Stimulated activated CD4-positive, alpha-beta T cell treated with anti-CD3 and anti-CD28 coated beads, Interleukin-12 subunit alpha, Interleukin-12 subunit beta, amount 100 ng/mL, for 4 hours (primary cell): ENCODE results near the gene P3H3.

ENCODE experiments used
- DNase-seq: peaks from one replicate; pipeline ENCODE4 v3.0.0-alpha.2; 2020

Gene P3H3, protein sequence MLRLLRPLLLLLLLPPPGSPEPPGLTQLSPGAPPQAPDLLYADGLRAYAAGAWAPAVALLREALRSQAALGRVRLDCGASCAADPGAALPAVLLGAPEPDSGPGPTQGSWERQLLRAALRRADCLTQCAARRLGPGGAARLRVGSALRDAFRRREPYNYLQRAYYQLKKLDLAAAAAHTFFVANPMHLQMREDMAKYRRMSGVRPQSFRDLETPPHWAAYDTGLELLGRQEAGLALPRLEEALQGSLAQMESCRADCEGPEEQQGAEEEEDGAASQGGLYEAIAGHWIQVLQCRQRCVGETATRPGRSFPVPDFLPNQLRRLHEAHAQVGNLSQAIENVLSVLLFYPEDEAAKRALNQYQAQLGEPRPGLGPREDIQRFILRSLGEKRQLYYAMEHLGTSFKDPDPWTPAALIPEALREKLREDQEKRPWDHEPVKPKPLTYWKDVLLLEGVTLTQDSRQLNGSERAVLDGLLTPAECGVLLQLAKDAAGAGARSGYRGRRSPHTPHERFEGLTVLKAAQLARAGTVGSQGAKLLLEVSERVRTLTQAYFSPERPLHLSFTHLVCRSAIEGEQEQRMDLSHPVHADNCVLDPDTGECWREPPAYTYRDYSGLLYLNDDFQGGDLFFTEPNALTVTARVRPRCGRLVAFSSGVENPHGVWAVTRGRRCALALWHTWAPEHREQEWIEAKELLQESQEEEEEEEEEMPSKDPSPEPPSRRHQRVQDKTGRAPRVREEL

GRCh38 chr12:6827982-6828780, at the start of gene P3H3:
TSS of gene P3H3 (plus strand) at chr12:6828407. CDS start at chr12:6828441, 34 bp downstream.
- DNase-seq: no peak

DNA sequence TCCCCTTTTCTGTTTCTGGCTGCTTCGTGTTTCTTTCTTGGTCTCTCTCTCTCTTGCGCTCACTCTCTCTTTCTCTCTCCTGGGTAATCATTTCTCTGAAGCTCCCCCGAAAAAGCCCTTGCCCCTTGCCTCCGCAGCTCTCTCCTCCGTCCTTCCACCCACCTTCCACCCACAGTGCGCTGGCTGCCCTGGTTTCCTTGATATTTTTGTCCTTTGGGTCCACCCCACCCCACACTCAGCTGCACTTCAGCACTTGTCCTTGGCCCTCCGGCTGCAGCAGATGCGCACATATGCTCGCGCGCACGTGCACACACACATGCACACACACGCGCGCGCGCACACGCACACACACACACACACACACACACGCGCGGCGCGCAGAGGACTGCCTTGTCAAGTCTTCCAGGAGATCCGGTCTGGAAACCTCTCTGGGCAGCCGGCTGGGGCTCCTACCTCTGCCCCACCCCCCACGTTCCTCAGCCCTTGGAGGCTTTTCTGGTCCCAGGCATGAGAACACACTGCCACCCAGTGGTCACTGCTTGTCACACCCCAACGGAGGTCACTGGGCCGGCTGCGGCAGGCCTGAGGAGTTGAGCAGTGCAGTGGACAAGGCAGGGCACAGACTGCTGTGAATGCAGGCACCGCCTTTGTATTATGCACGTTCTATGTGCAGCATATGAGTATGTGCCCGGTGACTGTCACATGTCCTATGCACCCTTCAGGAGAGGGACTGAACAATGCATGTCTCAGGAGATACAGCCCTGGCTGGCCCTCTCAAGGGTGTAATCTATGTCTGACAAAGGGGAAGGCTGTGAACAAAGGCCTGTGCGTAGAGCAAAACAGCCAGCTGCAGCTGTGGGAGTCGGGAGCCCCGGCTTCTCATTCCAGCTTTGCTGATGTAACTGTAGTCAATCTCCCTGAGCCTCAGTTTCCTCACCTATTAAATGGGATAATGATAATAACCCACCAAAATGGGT, 49.3 kb upstream of the P3H3 start:
- peak; percentile 87 for DNase-seq

DNA sequence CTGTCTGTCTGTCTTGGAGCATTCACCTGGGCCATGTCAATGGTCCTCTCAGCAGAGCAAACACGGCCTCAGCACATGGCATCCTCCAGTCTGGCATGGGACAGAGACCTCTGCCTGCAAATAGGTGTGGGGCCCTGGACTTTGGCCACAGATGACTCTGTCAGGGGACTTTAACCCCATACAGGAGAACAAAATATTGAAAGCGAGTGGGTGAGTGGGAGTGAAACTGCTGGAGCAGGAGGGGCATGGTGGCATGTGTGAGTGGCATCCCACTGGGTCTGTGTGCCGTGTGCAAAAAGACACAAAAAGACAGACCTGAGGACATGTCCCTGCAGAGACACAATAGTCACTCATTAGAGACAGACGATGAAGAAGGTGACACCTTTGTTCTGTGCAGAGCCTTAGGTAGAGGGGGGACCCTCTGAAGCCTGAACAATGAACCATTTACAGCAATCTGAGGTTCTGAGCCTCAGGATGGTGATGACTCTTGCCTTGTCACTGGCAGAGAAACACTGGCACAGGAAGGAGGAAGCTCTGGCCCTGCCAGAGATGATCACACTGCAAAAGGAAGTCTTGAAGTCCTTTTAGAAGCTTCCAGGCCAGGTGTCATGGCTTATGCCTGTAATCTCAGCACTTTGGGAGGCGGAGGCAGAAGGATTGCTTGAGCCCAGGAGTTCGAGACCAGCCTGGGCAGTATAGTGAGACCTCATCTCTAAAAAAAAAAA, 48.3 kb upstream of the P3H3 start:
- no peak for DNase-seq

- DNase-seq: no peak
Observed at GRCh38 chr12:6780573-6780972, 47.6 kb upstream of the P3H3 start.

- no peak for DNase-seq
Observed at GRCh38 chr12:6782119-6782518, 46.1 kb upstream of the P3H3 start.

GRCh38 chr12:6782850-6783566, 45.2 kb upstream of the P3H3 start:
- no peak for DNase-seq

GRCh38 chr12:6783828-6784227, 44.4 kb upstream of the P3H3 start:
- no peak for DNase-seq

- DNase-seq: no peak
Observed at GRCh38 chr12:6784296-6784695, 43.9 kb upstream of the P3H3 start.

- DNase-seq: no peak
Observed at GRCh38 chr12:6784761-6785160, 43.4 kb upstream of the P3H3 start.

DNA sequence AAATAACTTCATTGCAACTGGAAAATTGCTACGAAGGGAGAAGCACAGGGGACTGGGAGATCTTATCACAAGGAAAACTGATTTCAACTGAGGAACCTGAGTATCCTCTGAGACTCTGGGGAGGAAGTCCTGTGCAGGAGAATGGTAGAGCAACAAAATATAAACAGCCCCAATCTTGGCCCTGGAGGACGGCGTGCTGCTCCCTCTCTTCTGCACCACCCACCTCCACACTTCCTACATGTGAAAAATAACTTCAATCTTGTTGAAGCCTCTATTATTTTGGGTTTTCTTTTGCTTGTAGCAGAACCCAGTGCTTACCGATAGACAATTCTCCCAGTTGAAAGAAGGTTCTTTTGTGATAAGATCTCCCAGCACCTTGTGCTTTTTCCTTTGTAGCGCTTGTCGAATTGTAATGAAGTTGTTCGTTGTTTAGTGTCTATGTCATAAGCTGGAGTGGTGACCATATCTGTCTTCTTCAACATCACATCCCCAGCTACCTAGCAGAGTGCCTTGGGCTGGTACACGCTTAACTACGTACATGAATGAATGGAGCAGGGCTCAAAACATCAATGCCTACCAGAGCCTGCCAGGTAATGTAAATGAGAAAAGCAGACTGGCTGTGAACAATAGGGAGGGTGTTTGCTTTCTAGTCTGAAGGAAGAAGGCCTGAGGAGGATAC, 41.7 kb upstream of the P3H3 start:
- no peak for DNase-seq

- DNase-seq: no peak
Observed at GRCh38 chr12:6787309-6787708, 40.9 kb upstream of the P3H3 start.

DNA sequence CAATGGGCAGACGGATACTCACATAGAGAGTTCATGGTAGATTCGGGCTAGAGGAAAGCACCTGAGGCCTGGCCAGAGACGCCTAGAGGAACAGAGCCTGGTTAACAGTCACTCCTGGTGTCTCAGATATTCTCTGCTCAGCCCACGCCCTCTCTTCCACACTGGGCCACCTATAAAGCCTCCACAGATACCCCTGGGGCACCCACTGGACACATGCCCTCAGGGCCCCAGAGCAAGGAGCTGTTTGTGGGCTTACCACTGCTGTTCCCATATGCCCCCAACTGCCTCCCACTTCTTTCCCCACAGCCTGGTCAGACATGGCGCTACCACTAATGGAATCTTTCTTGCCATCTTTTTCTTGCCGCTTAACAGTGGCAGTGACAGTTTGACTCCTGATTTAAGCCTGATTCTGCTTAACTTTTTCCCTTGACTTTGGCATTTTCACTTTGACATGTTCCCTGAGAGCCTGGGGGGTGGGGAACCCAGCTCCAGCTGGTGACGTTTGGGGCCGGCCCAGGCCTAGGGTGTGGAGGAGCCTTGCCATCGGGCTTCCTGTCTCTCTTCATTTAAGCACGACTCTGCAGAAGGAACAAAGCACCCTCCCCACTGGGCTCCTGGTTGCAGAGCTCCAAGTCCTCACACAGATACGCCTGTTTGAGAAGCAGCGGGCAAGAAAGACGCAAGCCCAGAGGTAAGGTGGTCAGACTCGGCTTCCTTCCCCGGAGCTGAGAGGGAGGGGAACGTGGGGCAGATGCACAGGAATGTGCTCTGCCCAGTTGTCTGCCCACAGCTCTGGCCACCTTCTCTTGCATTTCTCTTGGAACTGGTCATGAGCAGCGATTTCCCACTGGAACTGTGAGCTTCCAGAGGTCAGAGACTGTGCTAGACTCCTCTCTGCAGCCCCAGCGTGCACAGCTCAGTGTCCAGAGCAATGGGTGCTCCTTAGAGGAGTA, 39.0 kb upstream of the P3H3 start, which contains the start of gene CD4:
Gene CD4 (plus strand): TSS at position 557 of the 953 bp plus-strand sequence. CDS start 10,611 bp downstream, outside the sequence.
- peak; percentile 71 for DNase-seq

DNA sequence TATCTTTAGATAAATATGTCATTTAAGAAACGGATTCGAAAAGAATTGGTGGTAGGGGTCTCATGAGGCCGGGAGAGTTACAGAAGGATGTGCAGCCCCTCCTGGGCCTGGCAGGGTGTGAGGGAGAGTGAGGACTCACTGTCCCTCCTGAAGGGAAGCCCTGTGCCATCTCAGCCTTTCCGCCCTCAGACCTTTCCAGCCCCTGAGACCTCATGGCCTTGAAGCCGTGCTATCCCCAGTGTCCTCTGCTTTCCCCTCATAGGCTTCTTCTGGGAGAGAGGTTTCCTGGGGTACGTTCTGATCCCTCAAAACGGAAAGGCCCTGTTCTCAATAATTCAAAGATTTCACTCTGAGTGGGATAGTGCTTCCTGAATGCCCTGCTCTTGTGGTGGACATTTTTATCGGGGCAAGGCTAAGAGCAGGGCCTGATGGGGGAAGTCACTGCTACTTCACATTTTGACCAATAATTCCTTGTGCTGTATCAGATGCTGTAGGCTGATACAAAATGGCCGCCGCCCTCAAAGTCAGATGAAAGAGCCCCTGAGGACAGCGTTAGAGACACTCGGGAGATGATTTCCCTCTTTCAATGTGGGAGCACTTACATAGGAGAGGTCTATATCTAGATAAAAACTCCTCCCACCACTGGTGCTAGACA, 37.6 kb upstream of the P3H3 start:
- DNase-seq: no peak

DNA sequence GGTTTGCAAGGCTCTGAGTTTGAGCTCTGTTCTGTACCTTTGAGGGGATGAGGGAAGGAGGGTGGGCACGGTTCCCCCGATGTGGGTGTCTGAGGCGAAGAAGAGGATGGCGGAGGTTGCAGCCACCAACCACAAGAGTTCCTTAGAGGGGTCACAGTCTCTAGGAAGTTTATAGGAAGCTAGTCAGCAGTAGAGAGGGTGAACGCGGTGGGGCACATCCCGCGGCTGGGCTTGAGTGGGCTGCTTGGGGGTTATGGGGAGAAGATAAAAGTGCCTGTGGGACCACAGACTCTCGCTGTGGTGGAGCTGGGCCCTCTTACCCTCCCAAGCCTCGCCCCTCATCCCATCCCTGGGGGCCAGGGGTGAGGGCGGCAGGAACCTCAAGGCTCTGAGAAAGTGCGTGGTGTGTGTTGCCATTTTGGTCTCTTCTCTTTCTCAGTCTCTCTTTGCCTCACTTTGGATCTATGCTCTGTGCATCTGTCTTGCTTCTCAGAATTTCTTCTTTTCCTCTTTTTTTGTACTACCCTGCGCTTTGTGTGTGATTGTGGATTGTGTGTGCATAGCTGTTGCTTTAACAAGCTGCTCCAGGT, 36.2 kb upstream of the P3H3 start:
- DNase-seq: no peak

GRCh38 chr12:6792522-6793201, 35.5 kb upstream of the P3H3 start:
- no peak for DNase-seq

DNA sequence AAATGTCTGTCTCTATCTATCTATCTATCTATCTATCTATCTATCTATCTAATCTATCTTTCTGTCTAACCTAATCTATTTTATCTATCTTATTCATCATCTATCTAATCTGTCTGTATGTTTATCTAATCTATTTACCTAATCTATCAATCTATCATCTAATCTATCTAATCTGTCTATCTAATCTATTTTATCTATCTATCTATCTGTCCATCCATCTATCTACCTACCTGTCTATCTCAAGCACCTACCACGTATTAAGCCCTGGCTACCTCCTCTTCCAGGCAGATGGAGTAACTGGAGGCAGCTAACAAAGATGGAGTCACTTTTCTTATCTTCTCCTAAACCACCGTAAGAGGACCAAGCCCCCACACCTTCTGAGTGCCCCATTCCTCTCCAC, 33.1 kb upstream of the P3H3 start:
- no peak for DNase-seq

DNA sequence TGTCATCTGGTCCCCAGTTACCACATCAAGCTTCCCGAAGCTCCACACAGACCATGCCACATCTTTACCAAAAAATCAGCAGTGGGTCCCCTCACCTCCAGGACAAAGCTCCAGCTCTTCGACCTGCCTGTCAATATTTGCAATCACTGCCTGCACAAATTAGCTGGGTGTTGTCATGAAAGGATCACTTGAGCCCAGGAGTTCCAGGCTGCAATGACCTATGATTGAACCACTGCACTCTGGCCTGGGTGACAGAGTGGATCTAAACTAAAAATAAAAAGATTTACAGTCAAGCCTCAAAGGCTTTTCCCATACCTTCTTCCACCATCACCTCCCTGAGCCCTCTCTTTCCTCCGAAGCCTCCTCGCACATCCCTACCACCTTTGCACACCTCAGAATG, 31.6 kb upstream of the P3H3 start:
- DNase-seq: no peak
